ENCODE measurements around the gene BPIFA3.

Gene BPIFA3

DNA sequence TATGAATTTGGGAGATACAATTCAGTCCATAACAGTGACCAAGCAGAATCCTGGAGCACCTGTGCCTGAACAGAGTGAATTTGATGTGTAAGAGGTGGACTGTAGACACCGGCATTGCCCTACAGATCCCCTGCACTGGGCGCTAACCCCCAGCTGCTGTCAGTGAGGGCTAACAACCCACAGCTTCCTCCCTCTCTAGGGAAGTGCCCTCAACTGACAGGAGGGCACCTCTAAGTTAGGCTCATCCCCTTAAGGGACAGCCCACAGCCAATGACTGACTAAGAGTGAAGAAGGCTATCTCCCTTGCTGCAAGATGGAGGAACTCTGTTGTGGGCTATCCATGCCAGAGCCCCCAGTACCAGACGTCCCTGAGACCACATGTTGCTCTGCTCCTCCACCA lies 50.5 kb downstream of the BPIFA3 start:
- no peak for DNase-seq

DNA sequence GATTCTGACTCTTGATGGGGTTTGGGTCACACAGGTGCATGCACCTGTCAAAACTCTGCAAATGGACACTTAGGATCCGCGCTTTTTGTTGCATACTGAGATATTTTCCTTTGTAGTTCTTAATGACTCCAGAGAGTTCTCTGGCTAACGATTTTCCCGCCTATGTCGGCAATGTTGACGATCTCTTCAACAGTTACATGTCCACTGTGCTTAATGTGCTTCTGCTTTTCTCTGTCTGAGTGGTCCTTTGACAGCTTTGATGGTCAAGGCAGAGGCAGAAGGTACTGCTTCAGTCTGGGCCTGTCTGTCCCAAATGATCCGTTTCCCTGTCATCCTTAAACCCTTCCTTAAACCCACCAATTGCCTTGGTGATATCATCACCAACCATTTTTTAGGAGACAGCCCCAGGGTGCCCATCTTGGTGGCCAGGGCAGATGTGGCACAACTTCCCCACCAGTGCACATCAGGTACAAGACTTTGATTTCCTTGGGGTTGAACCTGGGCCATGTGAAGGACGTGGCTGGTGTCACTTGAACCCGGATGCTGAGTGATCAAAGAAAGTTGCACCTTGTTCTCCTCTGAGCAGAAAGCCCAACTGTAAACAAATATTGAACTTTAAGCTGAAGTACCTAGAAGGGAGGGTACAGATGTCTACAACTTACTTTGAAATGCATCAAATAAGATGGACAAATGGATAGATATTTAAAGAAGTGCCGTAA lies 55.2 kb downstream of the BPIFA3 start:
- DNase-seq, result no peak

DNA sequence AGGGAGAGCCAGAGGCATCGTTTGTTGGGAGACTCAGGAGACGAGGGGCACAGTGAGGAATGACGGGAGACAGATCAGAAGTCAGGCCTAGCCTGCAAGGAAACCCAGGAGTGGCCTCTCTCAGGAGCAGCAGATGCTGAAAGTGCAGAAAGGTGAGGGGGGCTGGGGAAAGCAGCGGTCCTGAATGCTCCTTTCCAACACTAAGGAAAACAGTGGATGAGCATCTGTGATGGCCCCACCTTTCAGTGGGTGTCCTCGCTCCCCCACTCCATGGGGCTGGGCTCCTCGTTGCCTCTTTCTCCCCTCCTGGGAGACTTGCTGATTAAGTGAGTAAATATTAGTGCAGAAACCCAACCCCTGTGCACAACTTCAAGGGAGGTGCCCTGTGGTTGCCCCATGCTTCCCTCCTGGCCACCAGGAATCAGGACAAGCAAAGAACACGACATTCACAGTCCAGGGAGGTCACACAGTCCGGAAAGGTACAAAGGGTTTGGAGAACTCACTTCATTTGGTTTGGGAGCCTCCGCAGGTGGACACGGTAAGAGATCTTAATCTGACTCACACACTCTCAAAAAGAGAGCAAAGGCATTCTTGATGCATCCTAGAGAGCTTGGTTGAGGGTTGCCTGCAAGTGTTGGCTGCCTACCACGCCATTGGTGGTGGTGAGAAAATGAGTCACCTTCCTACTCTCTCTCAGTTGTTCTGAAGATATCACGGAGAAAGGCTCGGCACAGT lies 56.1 kb downstream of the BPIFA3 start:
- DNase-seq, result no peak

DNA sequence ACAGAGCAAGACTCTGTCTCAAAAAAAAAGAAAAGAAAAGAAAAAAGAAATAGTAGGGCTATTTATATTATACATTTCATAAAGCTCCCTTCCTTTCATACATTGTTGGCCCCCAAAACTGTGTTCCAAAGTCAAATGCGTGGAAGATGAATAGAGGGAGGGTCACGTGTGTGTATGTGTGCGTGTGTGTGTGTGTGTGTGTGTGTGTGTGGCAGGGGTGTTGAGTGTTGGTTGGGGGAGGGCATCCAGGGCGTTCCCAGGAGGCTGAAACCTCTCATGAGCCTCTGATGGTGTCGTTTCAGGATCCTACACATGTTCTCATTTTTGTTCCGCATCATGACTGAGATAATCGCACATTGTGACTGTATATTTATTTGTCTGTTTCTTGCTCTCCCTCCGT lies 58.1 kb downstream of the BPIFA3 start:
- DNase-seq, result no peak

DNA sequence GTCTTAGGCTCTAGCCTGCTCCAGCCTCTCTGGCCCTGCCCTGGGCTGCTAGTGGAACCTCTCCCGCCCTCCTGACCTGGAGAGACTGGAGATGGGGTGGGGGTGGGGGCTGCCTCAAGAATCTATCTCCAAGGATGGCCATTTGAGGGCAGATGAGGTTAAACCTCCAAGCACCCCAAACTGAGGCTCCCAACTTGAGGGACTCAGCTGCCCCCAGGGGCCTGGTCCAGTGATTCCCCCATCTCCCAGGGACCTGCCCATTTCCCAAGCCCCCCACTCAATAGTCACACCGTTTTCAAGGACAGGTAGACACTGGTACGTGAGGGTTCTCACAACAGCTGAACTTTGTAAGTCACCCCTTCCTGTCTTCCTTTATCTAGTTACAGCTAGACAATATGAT lies 58.7 kb downstream of the BPIFA3 start:
- no peak for DNase-seq

DNA sequence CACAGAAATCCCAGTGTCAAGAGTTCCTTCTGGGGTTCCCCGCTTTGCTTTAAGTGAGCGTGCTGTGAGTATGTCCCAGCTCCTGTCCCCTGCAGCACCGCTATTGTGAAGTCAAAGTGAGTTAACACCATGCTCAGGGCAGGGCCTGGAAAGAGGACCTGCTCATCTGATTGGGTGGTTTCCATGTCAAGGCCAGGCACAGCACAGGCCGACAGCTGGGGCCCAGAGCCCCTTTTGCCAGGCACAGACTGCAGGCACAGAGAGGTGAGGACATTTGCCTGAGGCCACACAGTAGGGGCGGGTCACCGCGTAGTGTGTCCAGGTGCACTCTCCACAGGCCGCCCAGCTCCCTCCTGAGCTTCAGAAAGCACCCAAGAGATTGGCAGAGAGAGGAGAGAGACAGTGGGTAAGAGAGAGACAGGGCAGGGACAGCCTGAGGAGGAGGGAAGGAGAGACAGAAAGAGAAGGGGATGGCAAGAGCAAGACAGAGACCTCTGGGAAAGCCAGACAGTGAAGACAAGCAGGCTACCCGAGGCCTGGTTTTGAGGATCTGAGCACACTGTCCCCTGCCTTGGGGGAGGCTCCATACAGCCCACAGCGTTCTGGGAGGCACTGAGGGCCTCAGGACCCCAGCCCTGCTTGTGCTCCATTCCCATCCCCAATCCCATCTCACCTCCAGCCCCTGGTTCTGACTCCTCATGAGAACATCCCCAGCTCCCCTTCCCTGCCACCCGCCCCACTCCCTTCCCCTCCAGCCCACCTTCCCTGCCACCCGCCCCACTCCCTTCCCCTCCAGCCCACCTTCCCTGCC lies 59.4 kb downstream of the BPIFA3 start:
- no peak for DNase-seq
